K562 (cell line): ENCODE data around the gene RASSF7. TPM values are rescaled to one million over a fixed set of nuclear protein-coding genes. Genes with fewer than 3 reads are reported as not detected.

Source experiments
- ATAC-seq: fragments of 200-7000 bp; cut with Tn5 transposase; 3 replicates; pipeline ENCODE4 v1.9.1; 2020; ENCODE audit warnings: moderate library complexity
- BruUV-seq: library from RNA; stranded (reverse); fragments of 400-500 nt; replicated peaks from 2 replicates; lab custom pipeline; 2021; lab: Mats Ljungman, UMichigan
- CTCF ChIA-PET: fragments of 300-600 bp; formaldehyde crosslinking; extraction: SDS; loops from one replicate; lab custom pipeline; 2021; ENCODE audit warnings: low intra/inter-chr PET ratio; lab: Yijun Ruan, JAX
- POLR2A ChIA-PET: fragments of 300-600, 350-650 bp; sonication (Branson Sonifier 250); formaldehyde crosslinking; extraction: SDS; loops from one replicate; lab custom pipeline; 2021; ENCODE audit warnings: antibody characterized with exemption, inconsistent platforms; lab: Yijun Ruan, JAX
- DNase-seq, 4 experiments: peaks; one replicate each; pipeline versions ENCODE4 v3.0.0 to v3.0.0-alpha.2; 2011 to 2018; ENCODE audit warnings: low spot score in 3 of 4, mixed read lengths in 3 of 4; ENCODE audit errors: extremely low read depth in 1 of 4
- FAIRE-seq: peaks from 2 replicates; lab custom pipeline; 2011; peaks lifted over from hg19 to GRCh38; lab: Jason Lieb, UNC
- H2AFZ ChIP-seq: 2 replicates; pipeline ENCODE4 v1.6.0; 2011; ENCODE audit warnings: low read depth, low read length, control low read depth, inconsistent platforms
- H3K27ac ChIP-seq: fragments of 200-600 bp; 3 replicates; pipeline ENCODE4 v1.8.0; 2011; ENCODE audit warnings: low read depth, mild to moderate bottlenecking, control low read depth, inconsistent platforms, low read length, moderate library complexity, mixed read lengths; ENCODE audit errors: extremely low read depth
- H3K27me3 ChIP-seq, 2 experiments: fragments of 300-600 bp in 1 of 2; 2 replicates in 1 of 2; 3 replicates in 1 of 2; pipeline versions ENCODE4 v1.6.0 to v1.8.0; 2011; ENCODE audit warnings: inconsistent platforms in 2 of 2, low read length in 2 of 2, mild to moderate bottlenecking in 1 of 2, mixed read lengths in 1 of 2, moderate library complexity in 1 of 2; ENCODE audit not compliant: control insufficient read depth in 2 of 2, insufficient read depth in 2 of 2
- H3K36me3 ChIP-seq: fragments of 300-600 bp; 3 replicates; pipeline ENCODE4 v1.8.0; 2011; ENCODE audit warnings: mild to moderate bottlenecking, low read length, inconsistent platforms; ENCODE audit not compliant: control insufficient read depth, insufficient read depth
- H3K4me1 ChIP-seq, 2 experiments: fragments of 200-600 bp in 1 of 2; replicated peaks in 1 of 2; 2 replicates in 1 of 2; 3 replicates in 1 of 2; pipeline versions ENCODE4 v1.5.1 to v1.8.0; 2011; ENCODE audit warnings: inconsistent platforms in 2 of 2, low read length in 2 of 2, mild to moderate bottlenecking in 1 of 2, mixed read lengths in 1 of 2, moderate library complexity in 1 of 2; ENCODE audit not compliant: control insufficient read depth in 2 of 2, insufficient read depth in 2 of 2
- H3K4me2 ChIP-seq: 2 replicates; pipeline ENCODE4 v1.6.1; 2011; ENCODE audit warnings: low read length, control low read depth, inconsistent platforms, mixed read lengths; ENCODE audit not compliant: insufficient read depth
- H3K4me3 ChIP-seq: fragments of 200-600 bp; sonication (generic), shearing (Covaris generic); 2 replicates; pipeline ENCODE4 v1.5.1; 2016; ENCODE audit warnings: control low read depth, inconsistent platforms
- H3K79me2 ChIP-seq: fragments of 200-600 bp; 3 replicates; pipeline ENCODE4 v1.8.0; 2011; ENCODE audit warnings: low read length, inconsistent platforms; ENCODE audit not compliant: control insufficient read depth, insufficient read depth
- H3K9ac ChIP-seq, 2 experiments: 2 replicates each; pipeline versions ENCODE4 v1.6.0 to v1.6.1; 2011; ENCODE audit warnings: low read depth in 2 of 2, low read length in 2 of 2, control low read depth in 1 of 2, inconsistent platforms in 1 of 2, mild to moderate bottlenecking in 1 of 2, mixed read lengths in 1 of 2; ENCODE audit not compliant: insufficient read depth in 1 of 2
- H3K9me1 ChIP-seq: one replicate; pipeline ENCODE4 v1.6.0; 2011; ENCODE audit warnings: inconsistent platforms, mild to moderate bottlenecking, low read length, moderate library complexity; ENCODE audit not compliant: control insufficient read depth, insufficient read depth
- H3K9me3 ChIP-seq: replicated peaks from 2 replicates; pipeline ENCODE4 v1.5.1; 2011; ENCODE audit warnings: low read depth, low read length, inconsistent platforms; ENCODE audit not compliant: control insufficient read depth, insufficient read depth
- H4K20me1 ChIP-seq: replicated peaks from 2 replicates; pipeline ENCODE4 v1.6.1; 2011; ENCODE audit warnings: low read length, inconsistent platforms, mixed read lengths; ENCODE audit not compliant: control insufficient read depth, insufficient read depth
- CAMTA2 ChIP-seq: fragments of 250-450 bp; sonication (Bioruptor Pico); conservative IDR thresholded peaks from 2 replicates; pipeline ENCODE4 v1.5.1; 2022
- CBX1 ChIP-seq: sonication (generic); IDR thresholded peaks from 2 replicates; pipeline ENCODE4 v1.6.1; 2016; ENCODE audit warnings: antibody characterized with exemption, low read depth, mild to moderate bottlenecking
- CBX3 ChIP-seq, 2 experiments: IDR thresholded peaks; 1 replicate in 1 of 2; 2 replicates in 1 of 2; pipeline ENCODE4 v1.6.1; 2012; ENCODE audit warnings: inconsistent platforms in 2 of 2, low read length in 2 of 2, borderline replicate concordance in 1 of 2, control low read depth in 1 of 2
- CEBPB ChIP-seq: fragments of 450-650 bp; IDR thresholded peaks from 2 replicates; pipeline ENCODE4 v1.6.1; 2016; ENCODE audit warnings: missing genetic modification characterization, missing compliant biosample characterization
- CEBPG ChIP-seq, 3 experiments: fragments of 200-800 bp in 1 of 3; sonication (Bioruptor generic) in 1 of 3; sonication (generic) in 1 of 3; formaldehyde crosslinking in 1 of 3; IDR thresholded peaks in 2 of 3; conservative IDR thresholded peaks in 1 of 3; 2 replicates each; pipeline versions ENCODE4 v1.6.1 to v1.8.0; 2016 to 2022; ENCODE audit warnings: missing compliant biosample characterization in 2 of 3, missing genetic modification characterization in 2 of 3, mild to moderate bottlenecking in 1 of 3, missing genetic modification reagents in 1 of 3
- FOXK1 ChIP-seq: sonication (generic); formaldehyde crosslinking; IDR thresholded peaks from 2 replicates; pipeline ENCODE4 v1.8.0; 2022; ENCODE audit warnings: missing genetic modification reagents, mild to moderate bottlenecking, borderline replicate concordance
- GMEB1 ChIP-seq: fragments of 250-450 bp; sonication (Bioruptor Pico); IDR thresholded peaks from 2 replicates; pipeline ENCODE4 v1.4.0; 2020; ENCODE audit warnings: mild to moderate bottlenecking
- MED1 ChIP-seq: sonication (generic); formaldehyde crosslinking; IDR thresholded peaks from 2 replicates; pipeline ENCODE4 v1.8.1; 2023; ENCODE audit warnings: missing genetic modification reagents, borderline replicate concordance
- MEIS2 ChIP-seq: fragments of 450-650 bp; IDR thresholded peaks from 2 replicates; pipeline ENCODE4 v1.6.1; 2014; ENCODE audit warnings: mild to moderate bottlenecking; ENCODE audit not compliant: partially characterized antibody
- MXD1 ChIP-seq: fragments of 250-450 bp; sonication (Bioruptor Pico); IDR thresholded peaks from 2 replicates; pipeline ENCODE4 v1.8.0; 2021; ENCODE audit warnings: borderline replicate concordance, mild to moderate bottlenecking, moderate library complexity; ENCODE audit not compliant: poor library complexity, severe bottlenecking
- MYC ChIP-seq, 2 experiments: fragments of 250-450 bp in 1 of 2; sonication (Bioruptor Pico) in 1 of 2; IDR thresholded peaks; 2 replicates each; pipeline versions ENCODE4 v1.5.1 to v1.6.1; 2012 to 2021; ENCODE audit warnings: low read depth in 2 of 2, borderline replicate concordance in 1 of 2, improper control_type of control experiment in 1 of 2, low read length in 1 of 2, mild to moderate bottlenecking in 1 of 2, moderate library complexity in 1 of 2
- NRF1 ChIP-seq, 2 experiments: fragments of 450-650 bp; IDR thresholded peaks in 1 of 2; conservative IDR thresholded peaks in 1 of 2; 2 replicates each; pipeline ENCODE4 v1.6.1; 2014; ENCODE audit warnings: mild to moderate bottlenecking in 2 of 2
- SOX6 ChIP-seq: fragments of 450-650 bp; IDR thresholded peaks from 2 replicates; pipeline ENCODE4 v1.6.1; 2014; ENCODE audit warnings: mild to moderate bottlenecking
- TRIM28 ChIP-seq: fragments of 450-650 bp; IDR thresholded peaks from 2 replicates; pipeline ENCODE4 v1.6.1; 2017
- XRCC5 ChIP-seq: fragments of 200-400 bp; formaldehyde crosslinking; IDR thresholded peaks from 2 replicates; pipeline ENCODE4 v1.6.1; 2017; ENCODE audit warnings: low read depth, mild to moderate bottlenecking, low read length
- ZNF174 ChIP-seq: fragments of 250-450 bp; sonication (Bioruptor Pico); IDR thresholded peaks from 2 replicates; pipeline ENCODE4 v1.4.0; 2020; ENCODE audit warnings: mild to moderate bottlenecking
- ZNF384 ChIP-seq: IDR thresholded peaks from 2 replicates; pipeline ENCODE4 v1.6.1; 2012; ENCODE audit warnings: low read depth, low read length, improper control_type of control experiment
- ZNF41 ChIP-seq: fragments of 250-450 bp; sonication (Bioruptor Pico); conservative IDR thresholded peaks from 2 replicates; pipeline ENCODE4 v1.4.0; 2020; ENCODE audit warnings: mild to moderate bottlenecking
- ZNF551 ChIP-seq: fragments of 250-450 bp; sonication (Bioruptor Pico); IDR thresholded peaks from 2 replicates; pipeline ENCODE4 v1.5.0; 2021; ENCODE audit warnings: mild to moderate bottlenecking, moderate library complexity
- WGBS: fragments of 100-300 bp; shearing (Covaris generic); methylation state at CpG from one replicate; pipeline ENCODE4 v1.1.6; 2016; ENCODE audit warnings: low coverage, mixed read lengths; ENCODE audit not compliant: insufficient coverage; ENCODE audit errors: missing lambda C conversion rate; 5-methylcytosine and 5-hydroxymethylcytosine counted together
- in situ Hi-C: fragments of 300-500 bp; cut with MboI; formaldehyde crosslinking; loops from 4 replicates; pipeline ENCODE4 v1.15.0; 2018; ENCODE audit warnings: inconsistent platforms, mixed read lengths
- intact Hi-C: fragments of 100-400 bp; cut with micrococcal nuclease; formaldehyde crosslinking; loops from 2 replicates; pipeline ENCODE4 v1.14.2; 2022
- polyA plus RNA-seq, 8 experiments: library from polyadenylated mRNA; depleted of rRNA in 4 of 8; stranded (reverse) in 5 of 8; unstranded in 3 of 8; fragments of >200 nt; fragmentation: Nextera tagmentation in 2 of 8; fragmentation: Illumina TruSeq in 1 of 8; extraction: Ambion mirVana in 2 of 8; extraction: Trizol in 1 of 8; gene quantifications; 2 replicates each; pipeline versions ENCODE4 v1.2.1 to v1.2.3, GENCODE V29; 2011 to 2014; ENCODE audit warnings: inconsistent platforms in 1 of 8, missing spikeins in 1 of 8
- total RNA-seq, 7 experiments: library from RNA; depleted of rRNA in 6 of 7; stranded (reverse); fragments of >200 nt in 6 of 7; fragmentation: Illumina TruSeq in 2 of 7; extraction: Trizol in 2 of 7; gene quantifications; 2 replicates each; pipeline versions ENCODE4 v1.2.1 to v1.2.3, GENCODE V29; 2011 to 2021; ENCODE audit warnings: low replicate concordance in 1 of 7
- TF ChIP-seq, protein P1 (sequence below): fragments of 450-650 bp; conservative IDR thresholded peaks from 2 replicates; pipeline ENCODE4 v1.6.1; 2016; ENCODE audit warnings: missing genetic modification characterization, low read depth, mild to moderate bottlenecking, control low read depth, missing compliant biosample characterization

The RASSF7 gene
- total and polyA plus RNA-seq, 9 of the 15 experiments (the other 6 are each of a cell fraction or from before 2014, with no cell fraction given) = 0.41 to 45.2 (median 18.6) TPM

- Histone ChIP-seq H3K4me2 (no peak overlapping the region), H3K9me1 (no peaks in the 10 kb centered on the region), H3K9ac (no peak overlapping the region), H3K36me3 (peaks cover 23% of the 10 kb centered on the region; the same call in 2 of the 3 replicates), H4K20me1 (no peaks in the 10 kb centered on the region), H3K4me3 (no peak overlapping the region), H3K4me1 (peaks cover 0 to 17% of the 10 kb centered on the region in 2 experiments; a peak in 3 of 5 replicates), H3K27ac (no peak overlapping the region), H3K79me2 (no peaks in the 10 kb centered on the region), H2AFZ (no peak overlapping the region), H3K9me3 (peaks cover 6% of the 10 kb centered on the region), H3K27me3 (no peaks in the 10 kb centered on the region)
- BruUV-seq = no TSS peak
- FAIRE-seq (no peak), ATAC-seq (no peak), DNase-seq (no peak)
- WGBS = 89% methylated on average over 4 of the region's 4 CpGs
- CTCF ChIA-PET = no interaction called here
- POLR2A ChIA-PET = no interaction called here
- intact Hi-C loops = loop anchor here (5.0 kb wide), 1 partner anchor 74 kb away; the partner anchor contains the start of gene ANO9
- in situ Hi-C loops = loop anchor here (5.0 kb wide), 1 partner anchor 319 kb away; a partner anchor contains a TSS
- no peak for TF ChIP-seq MED1
- no peak for TF ChIP-seq CAMTA2 (CRISPR knock-in tag)
- TF ChIP-seq NRF1 (conservative IDR thresholded peaks at IDR 0.05 in 1 of 2, IDR thresholded peaks at IDR 0.05 in 1 of 2) = no peak
- TF ChIP-seq ZNF384 = no peak
- TF ChIP-seq ZNF41 (CRISPR knock-in tag) = no peak
- TF ChIP-seq ZNF174 (CRISPR knock-in tag) = no peak
- TF ChIP-seq, protein P1, sequence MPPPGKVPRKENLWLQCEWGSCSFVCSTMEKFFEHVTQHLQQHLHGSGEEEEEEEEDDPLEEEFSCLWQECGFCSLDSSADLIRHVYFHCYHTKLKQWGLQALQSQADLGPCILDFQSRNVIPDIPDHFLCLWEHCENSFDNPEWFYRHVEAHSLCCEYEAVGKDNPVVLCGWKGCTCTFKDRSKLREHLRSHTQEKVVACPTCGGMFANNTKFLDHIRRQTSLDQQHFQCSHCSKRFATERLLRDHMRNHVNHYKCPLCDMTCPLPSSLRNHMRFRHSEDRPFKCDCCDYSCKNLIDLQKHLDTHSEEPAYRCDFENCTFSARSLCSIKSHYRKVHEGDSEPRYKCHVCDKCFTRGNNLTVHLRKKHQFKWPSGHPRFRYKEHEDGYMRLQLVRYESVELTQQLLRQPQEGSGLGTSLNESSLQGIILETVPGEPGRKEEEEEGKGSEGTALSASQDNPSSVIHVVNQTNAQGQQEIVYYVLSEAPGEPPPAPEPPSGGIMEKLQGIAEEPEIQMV = no peak
- no peak for TF ChIP-seq GMEB1 (CRISPR knock-in tag)
- TF ChIP-seq TRIM28 = peak; percentile 38; the same call in 1 of the 2 replicates
- TF ChIP-seq MYC (IDR thresholded peaks at IDR 0.05; ENCODE audit: low read depth, low read length) = no peak
- no peak for TF ChIP-seq MYC (CRISPR knock-in tag; IDR thresholded peaks at IDR 0.05; ENCODE audit: borderline replicate concordance, low read depth)
- TF ChIP-seq CEBPG (CRISPR knock-in tag; IDR thresholded peaks at IDR 0.05) = no peak
- no peak for TF ChIP-seq CEBPG (tag; conservative IDR thresholded peaks at IDR 0.05 in 1 of 2, IDR thresholded peaks at IDR 0.05 in 1 of 2)
- TF ChIP-seq MEIS2 = no peak
- TF ChIP-seq XRCC5 = no peak
- TF ChIP-seq ZNF551 (CRISPR knock-in tag) = no peak
- 0 out of 2 replicates have a peak, but pooled peaks have one; percentile 51 for TF ChIP-seq CBX1
- no peak for TF ChIP-seq SOX6
- peak in 1 of 2 experiments; percentile 88; a peak in 2 of 3 replicates for TF ChIP-seq CBX3 (IDR thresholded peaks at IDR 0.05; ENCODE audit: borderline replicate concordance in 1 of 2, low read length in 2 of 2)
- no peak for TF ChIP-seq MXD1
- no peak for TF ChIP-seq FOXK1
- no peak for TF ChIP-seq CEBPB (tag)
Measured at GRCh38 chr11:516400-516799, 44.4 kb upstream of the RASSF7 start.
